OCI-LY1 (cell line): ENCODE data around the gene MRC2.

ENCODE experiments used
- EZH2 ChIP-seq: fragments of 200-600 bp; sonication (generic), shearing (Covaris generic); IDR thresholded peaks from 2 replicates; pipeline ENCODE4 v1.8.0; 2017; ENCODE audit warnings: borderline replicate concordance, mixed run types, mild to moderate bottlenecking, antibody characterized with exemption, low read length, moderate library complexity, mixed read lengths
- TF ChIP-seq, protein P1 (sequence below): fragments of 200-600 bp; sonication (generic), shearing (Covaris generic); IDR thresholded peaks from 2 replicates; pipeline ENCODE4 v1.5.1; 2017; ENCODE audit warnings: mild to moderate bottlenecking, antibody characterized with exemption, low read length, moderate library complexity, mixed read lengths

GRCh38 chr17:62627904-62628633 lies 599 bp downstream of the MRC2 start:
- TF ChIP-seq, protein P1, sequence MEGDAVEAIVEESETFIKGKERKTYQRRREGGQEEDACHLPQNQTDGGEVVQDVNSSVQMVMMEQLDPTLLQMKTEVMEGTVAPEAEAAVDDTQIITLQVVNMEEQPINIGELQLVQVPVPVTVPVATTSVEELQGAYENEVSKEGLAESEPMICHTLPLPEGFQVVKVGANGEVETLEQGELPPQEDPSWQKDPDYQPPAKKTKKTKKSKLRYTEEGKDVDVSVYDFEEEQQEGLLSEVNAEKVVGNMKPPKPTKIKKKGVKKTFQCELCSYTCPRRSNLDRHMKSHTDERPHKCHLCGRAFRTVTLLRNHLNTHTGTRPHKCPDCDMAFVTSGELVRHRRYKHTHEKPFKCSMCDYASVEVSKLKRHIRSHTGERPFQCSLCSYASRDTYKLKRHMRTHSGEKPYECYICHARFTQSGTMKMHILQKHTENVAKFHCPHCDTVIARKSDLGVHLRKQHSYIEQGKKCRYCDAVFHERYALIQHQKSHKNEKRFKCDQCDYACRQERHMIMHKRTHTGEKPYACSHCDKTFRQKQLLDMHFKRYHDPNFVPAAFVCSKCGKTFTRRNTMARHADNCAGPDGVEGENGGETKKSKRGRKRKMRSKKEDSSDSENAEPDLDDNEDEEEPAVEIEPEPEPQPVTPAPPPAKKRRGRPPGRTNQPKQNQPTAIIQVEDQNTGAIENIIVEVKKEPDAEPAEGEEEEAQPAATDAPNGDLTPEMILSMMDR = no peak
- no peak for TF ChIP-seq EZH2
